Epithelial cell of esophagus (primary cell): Measurements from ENCODE around the gene PKD1L1.
"Not testable (repeated sequence)": the region's sequence is repeated elsewhere in the genome, so short reads cannot be mapped to it uniquely, and the experiment has no call there.

ENCODE experiments used
- DNase-seq: peaks from one replicate; pipeline ENCODE4 v3.0.0; 2010; ENCODE audit warnings: low read depth
- H3K4me3 ChIP-seq: 2 replicates; pipeline ENCODE4 v1.5.1; 2011; ENCODE audit warnings: mild to moderate bottlenecking, low read length, control low read depth
- TF ChIP-seq, protein P1 (sequence below): IDR thresholded peaks from 2 replicates; pipeline ENCODE4 v1.5.1; 2011; ENCODE audit warnings: low read depth, mild to moderate bottlenecking, low read length, control low read depth, inconsistent platforms; ENCODE audit not compliant: insufficient read depth; ENCODE audit errors: missing control alignments

The PKD1L1 gene, protein sequence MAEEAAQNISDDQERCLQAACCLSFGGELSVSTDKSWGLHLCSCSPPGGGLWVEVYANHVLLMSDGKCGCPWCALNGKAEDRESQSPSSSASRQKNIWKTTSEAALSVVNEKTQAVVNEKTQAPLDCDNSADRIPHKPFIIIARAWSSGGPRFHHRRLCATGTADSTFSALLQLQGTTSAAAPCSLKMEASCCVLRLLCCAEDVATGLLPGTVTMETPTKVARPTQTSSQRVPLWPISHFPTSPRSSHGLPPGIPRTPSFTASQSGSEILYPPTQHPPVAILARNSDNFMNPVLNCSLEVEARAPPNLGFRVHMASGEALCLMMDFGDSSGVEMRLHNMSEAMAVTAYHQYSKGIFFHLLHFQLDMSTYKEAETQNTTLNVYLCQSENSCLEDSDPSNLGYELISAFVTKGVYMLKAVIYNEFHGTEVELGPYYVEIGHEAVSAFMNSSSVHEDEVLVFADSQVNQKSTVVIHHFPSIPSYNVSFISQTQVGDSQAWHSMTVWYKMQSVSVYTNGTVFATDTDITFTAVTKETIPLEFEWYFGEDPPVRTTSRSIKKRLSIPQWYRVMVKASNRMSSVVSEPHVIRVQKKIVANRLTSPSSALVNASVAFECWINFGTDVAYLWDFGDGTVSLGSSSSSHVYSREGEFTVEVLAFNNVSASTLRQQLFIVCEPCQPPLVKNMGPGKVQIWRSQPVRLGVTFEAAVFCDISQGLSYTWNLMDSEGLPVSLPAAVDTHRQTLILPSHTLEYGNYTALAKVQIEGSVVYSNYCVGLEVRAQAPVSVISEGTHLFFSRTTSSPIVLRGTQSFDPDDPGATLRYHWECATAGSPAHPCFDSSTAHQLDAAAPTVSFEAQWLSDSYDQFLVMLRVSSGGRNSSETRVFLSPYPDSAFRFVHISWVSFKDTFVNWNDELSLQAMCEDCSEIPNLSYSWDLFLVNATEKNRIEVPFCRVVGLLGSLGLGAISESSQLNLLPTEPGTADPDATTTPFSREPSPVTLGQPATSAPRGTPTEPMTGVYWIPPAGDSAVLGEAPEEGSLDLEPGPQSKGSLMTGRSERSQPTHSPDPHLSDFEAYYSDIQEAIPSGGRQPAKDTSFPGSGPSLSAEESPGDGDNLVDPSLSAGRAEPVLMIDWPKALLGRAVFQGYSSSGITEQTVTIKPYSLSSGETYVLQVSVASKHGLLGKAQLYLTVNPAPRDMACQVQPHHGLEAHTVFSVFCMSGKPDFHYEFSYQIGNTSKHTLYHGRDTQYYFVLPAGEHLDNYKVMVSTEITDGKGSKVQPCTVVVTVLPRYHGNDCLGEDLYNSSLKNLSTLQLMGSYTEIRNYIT (N-terminal part only)

GRCh38 chr7:47948141-47948790, at the start of gene PKD1L1:
TSS of gene PKD1L1 (minus strand) at chr7:47948466. CDS start at chr7:47948440, 26 bp downstream.
- TF ChIP-seq, protein P1, sequence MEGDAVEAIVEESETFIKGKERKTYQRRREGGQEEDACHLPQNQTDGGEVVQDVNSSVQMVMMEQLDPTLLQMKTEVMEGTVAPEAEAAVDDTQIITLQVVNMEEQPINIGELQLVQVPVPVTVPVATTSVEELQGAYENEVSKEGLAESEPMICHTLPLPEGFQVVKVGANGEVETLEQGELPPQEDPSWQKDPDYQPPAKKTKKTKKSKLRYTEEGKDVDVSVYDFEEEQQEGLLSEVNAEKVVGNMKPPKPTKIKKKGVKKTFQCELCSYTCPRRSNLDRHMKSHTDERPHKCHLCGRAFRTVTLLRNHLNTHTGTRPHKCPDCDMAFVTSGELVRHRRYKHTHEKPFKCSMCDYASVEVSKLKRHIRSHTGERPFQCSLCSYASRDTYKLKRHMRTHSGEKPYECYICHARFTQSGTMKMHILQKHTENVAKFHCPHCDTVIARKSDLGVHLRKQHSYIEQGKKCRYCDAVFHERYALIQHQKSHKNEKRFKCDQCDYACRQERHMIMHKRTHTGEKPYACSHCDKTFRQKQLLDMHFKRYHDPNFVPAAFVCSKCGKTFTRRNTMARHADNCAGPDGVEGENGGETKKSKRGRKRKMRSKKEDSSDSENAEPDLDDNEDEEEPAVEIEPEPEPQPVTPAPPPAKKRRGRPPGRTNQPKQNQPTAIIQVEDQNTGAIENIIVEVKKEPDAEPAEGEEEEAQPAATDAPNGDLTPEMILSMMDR, result no peak
- no peak for DNase-seq
- H3K4me3 ChIP-seq, result no peak within 1 kb of the TSS

- no peak overlapping the region for H3K4me3 ChIP-seq
- TF ChIP-seq, protein P1, result no peak
- no peak for DNase-seq
These were observed 44.2 kb upstream of the PKD1L1 start for GRCh38 chr7:47992446-47992845.

DNA sequence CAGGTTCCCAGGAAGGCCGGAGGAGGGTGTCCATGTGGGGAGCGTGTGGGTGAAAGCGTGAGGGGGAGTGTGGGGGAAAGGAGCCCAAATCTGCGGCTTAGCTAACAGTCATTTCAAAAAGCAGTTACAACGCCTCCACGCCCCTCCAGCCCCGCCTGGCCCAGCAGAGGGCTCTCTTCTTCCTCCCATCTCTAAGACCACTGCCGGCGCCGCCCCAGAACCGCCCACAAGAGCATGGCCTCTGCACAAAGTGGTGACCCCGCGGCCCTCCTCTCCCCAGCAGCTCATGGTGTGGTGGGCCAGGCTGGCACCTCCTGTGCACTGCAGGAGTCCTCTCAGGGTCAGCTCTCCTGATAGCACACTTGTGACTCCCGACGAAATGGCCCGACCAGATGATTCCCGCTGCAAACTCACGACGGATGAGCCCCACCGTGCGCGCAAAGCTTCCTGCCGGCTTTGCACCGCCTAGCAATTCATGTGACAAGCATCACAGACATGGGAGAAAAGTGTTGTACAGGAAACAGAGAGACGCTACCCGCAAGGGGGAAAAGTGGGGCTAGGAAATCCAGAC, 43.6 kb upstream of the PKD1L1 start:
- DNase-seq, result peak; percentile 72
- TF ChIP-seq, protein P1, result peak; percentile 52
- peak overlapping the region; percentile 41 for H3K4me3 ChIP-seq

DNA sequence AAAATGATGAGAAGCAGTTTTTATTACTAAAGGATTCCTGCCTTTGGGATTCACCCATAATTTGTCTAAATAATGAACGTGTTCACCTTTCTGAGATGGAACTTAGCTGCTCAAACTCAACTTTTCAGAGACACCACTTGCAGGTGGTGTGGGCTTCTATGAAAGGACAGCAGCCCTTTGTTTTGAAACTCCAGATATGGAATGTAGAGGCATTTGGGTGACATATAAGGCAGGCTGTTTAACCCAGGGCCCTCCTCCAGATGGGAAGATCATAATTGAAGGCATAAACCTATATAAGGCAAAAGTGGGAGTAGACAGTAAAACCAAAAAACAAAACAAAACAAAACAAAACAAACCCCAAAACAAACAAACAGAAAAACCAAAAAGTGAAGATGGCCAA, 43.0 kb upstream of the PKD1L1 start:
- DNase-seq, result no peak
- TF ChIP-seq, protein P1, result no peak
- no peak overlapping the region for H3K4me3 ChIP-seq

DNA sequence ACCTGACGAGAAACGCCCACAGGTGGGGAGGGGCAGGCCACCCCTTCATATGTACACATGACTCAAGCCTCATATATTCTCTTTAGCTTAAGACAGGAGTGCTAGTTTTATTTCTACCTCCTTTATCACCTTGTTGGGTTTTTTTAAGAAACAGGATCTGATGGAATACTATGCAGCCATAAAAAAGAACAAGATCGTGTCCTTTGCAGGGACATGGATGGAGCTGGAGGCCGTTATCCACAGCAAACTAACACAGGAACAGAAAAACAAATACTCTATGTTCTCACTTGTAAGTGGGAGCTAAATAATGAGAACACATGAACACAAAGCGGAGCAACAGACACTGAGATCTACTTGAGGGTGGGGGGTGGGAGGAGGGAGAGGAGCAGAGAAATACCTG, 42.3 kb upstream of the PKD1L1 start:
- no peak for DNase-seq
- TF ChIP-seq, protein P1, result no peak
- no peak overlapping the region for H3K4me3 ChIP-seq

GRCh38 chr7:47989607-47990400, 41.5 kb upstream of the PKD1L1 start:
- not testable (repeated sequence) for DNase-seq

More at GRCh38 chr7:47989607-47990400, 41.5 kb upstream of the PKD1L1 start:
- H3K4me3 ChIP-seq, result not testable (repeated sequence)
